OCI-LY3 (cell line): ENCODE measurements around the gene SNTG2.
"Not testable (repeated sequence)": the region's sequence is repeated elsewhere in the genome, so short reads cannot be mapped to it uniquely, and the experiment has no call there.

Experiments used
- H2AFZ ChIP-seq: fragments of 200-600, 300-600 bp; shearing (Covaris generic); 2 replicates; pipeline ENCODE4 v1.6.0; 2014; ENCODE audit warnings: antibody characterized with exemption, low read depth, low read length
- H3K27ac ChIP-seq: fragments of 200-600, 300-600 bp; sonication (generic); 2 replicates; pipeline ENCODE4 v1.5.1; 2014; ENCODE audit warnings: mild to moderate bottlenecking, low read length, moderate library complexity, mixed read lengths
- H3K27me3 ChIP-seq: fragments of 200-600, 300-600 bp; sonication (generic); 2 replicates; pipeline ENCODE4 v1.6.1; 2014; ENCODE audit warnings: low read depth, low read length, mixed read lengths
- H3K36me3 ChIP-seq: fragments of 200-600, 300-600 bp; sonication (generic); replicated peaks from 2 replicates; pipeline ENCODE3; 2014; ENCODE audit warnings: low read depth, low read length, mixed read lengths
- H3K4me1 ChIP-seq: fragments of 300-600, 200-600 bp; sonication (generic); 2 replicates; pipeline ENCODE4 v1.6.1; 2014; ENCODE audit warnings: low read length, mixed read lengths
- H3K4me2 ChIP-seq: fragments of 200-600, 300-600 bp; sonication (generic); 2 replicates; pipeline ENCODE4 v1.6.1; 2014; ENCODE audit warnings: low read length, mixed read lengths
- H3K4me3 ChIP-seq: fragments of 300-600, 200-600 bp; sonication (generic); 2 replicates; pipeline ENCODE4 v1.5.1; 2014; ENCODE audit warnings: antibody characterized with exemption, mild to moderate bottlenecking, low read length, moderate library complexity
- H3K79me2 ChIP-seq: fragments of 300-600, 200-600 bp; shearing (Covaris generic); 2 replicates; pipeline ENCODE4 v1.6.1; 2014; ENCODE audit warnings: mild to moderate bottlenecking, low read length, mixed read lengths
- H3K9ac ChIP-seq: fragments of 300-600, 200-600 bp; shearing (Covaris generic); 2 replicates; pipeline ENCODE4 v1.6.0; 2014; ENCODE audit warnings: mild to moderate bottlenecking, low read length, moderate library complexity
- H3K9me3 ChIP-seq: fragments of 200-600, 300-600 bp; shearing (Covaris generic); 2 replicates; pipeline ENCODE4 v1.6.1; 2014; ENCODE audit warnings: low read length, mixed read lengths; ENCODE audit not compliant: insufficient read depth
- H4K20me1 ChIP-seq: fragments of 200-600, 300-600 bp; sonication (generic); 2 replicates; pipeline ENCODE4 v1.6.1; 2016; ENCODE audit warnings: low read length, mixed read lengths; ENCODE audit not compliant: insufficient read depth
- CTCF ChIP-seq: fragments of 200-600, 300-600 bp; sonication (generic); IDR thresholded peaks from 2 replicates; pipeline ENCODE4 v1.5.1; 2014; ENCODE audit warnings: antibody characterized with exemption, low read length, low read depth
- EZH2phosphoT487 ChIP-seq: fragments of 200-600 bp; shearing (Covaris generic); IDR thresholded peaks from 2 replicates; pipeline ENCODE4 v1.6.1; 2018; ENCODE audit warnings: antibody characterized with exemption, mixed run types, low read depth

Gene SNTG2

GRCh38 chr2:1104364-1104763 lies 153.7 kb downstream of the SNTG2 start:
- Histone ChIP-seq H3K79me2 (no peaks in the 10 kb centered on the region), H3K27me3 (no peaks in the 10 kb centered on the region), H3K36me3 (no peaks in the 10 kb centered on the region), H3K4me3 (no peak overlapping the region), H4K20me1 (no peaks in the 10 kb centered on the region), H3K27ac (no peak overlapping the region), H3K4me2 (no peak overlapping the region), H3K9me3 (no peaks in the 10 kb centered on the region), H3K9ac (no peak overlapping the region), H3K4me1 (no peaks in the 10 kb centered on the region), H2AFZ (no peak overlapping the region)
- TF ChIP-seq CTCF (no peak), EZH2phosphoT487 (no peak)

- H3K36me3 ChIP-seq, H3K4me1 ChIP-seq, H3K27ac ChIP-seq, H3K27me3 ChIP-seq, H4K20me1 ChIP-seq, H3K4me3 ChIP-seq, H3K79me2 ChIP-seq, H3K4me2 ChIP-seq, H3K9ac ChIP-seq, H2AFZ ChIP-seq, H3K9me3 ChIP-seq: not testable (repeated sequence)
Observed at GRCh38 chr2:1106344-1106743, 155.7 kb downstream of the SNTG2 start.

- Histone ChIP-seq H3K27me3 (no peaks in the 10 kb centered on the region), H3K79me2 (no peaks in the 10 kb centered on the region), H3K4me3 (no peak overlapping the region), H3K4me1 (no peaks in the 10 kb centered on the region), H3K9ac (no peak overlapping the region), H3K36me3 (no peaks in the 10 kb centered on the region), H3K4me2 (no peak overlapping the region), H3K27ac (no peak overlapping the region), H2AFZ (no peak overlapping the region), H4K20me1 (no peaks in the 10 kb centered on the region), H3K9me3 (no peaks in the 10 kb centered on the region)
- TF ChIP-seq CTCF (no peak), EZH2phosphoT487 (no peak)
Observed at GRCh38 chr2:1115843-1116539, 165.3 kb downstream of the SNTG2 start.

GRCh38 chr2:1117569-1117968 lies 166.9 kb downstream of the SNTG2 start:
- Histone ChIP-seq H4K20me1 (no peaks in the 10 kb centered on the region), H3K27ac (no peak overlapping the region), H3K9ac (no peak overlapping the region), H3K4me3 (no peak overlapping the region), H3K4me2 (no peak overlapping the region), H3K27me3 (no peaks in the 10 kb centered on the region), H3K9me3 (no peaks in the 10 kb centered on the region), H2AFZ (no peak overlapping the region), H3K4me1 (no peaks in the 10 kb centered on the region), H3K36me3 (no peaks in the 10 kb centered on the region), H3K79me2 (no peaks in the 10 kb centered on the region)
- TF ChIP-seq EZH2phosphoT487 (no peak), CTCF (no peak)
